Activated CD8-positive, alpha-beta memory T cell treated with anti-CD3 and anti-CD28 coated beads for 48 hours (primary cell): ENCODE results near the gene MAN1A2.

Source experiments
- DNase-seq, 3 experiments: peaks; one replicate each; pipeline ENCODE4 v3.0.0-alpha.2; 2020; ENCODE audit warnings: low read depth in 2 of 3, low spot score in 2 of 3

MAN1A2 gene

GRCh38 chr1:117481410-117481809 lies 114.2 kb downstream of the MAN1A2 start:
- no peak for DNase-seq

- no peak for DNase-seq
These were observed 126.7 kb downstream of the MAN1A2 start for GRCh38 chr1:117493906-117494305.

DNA sequence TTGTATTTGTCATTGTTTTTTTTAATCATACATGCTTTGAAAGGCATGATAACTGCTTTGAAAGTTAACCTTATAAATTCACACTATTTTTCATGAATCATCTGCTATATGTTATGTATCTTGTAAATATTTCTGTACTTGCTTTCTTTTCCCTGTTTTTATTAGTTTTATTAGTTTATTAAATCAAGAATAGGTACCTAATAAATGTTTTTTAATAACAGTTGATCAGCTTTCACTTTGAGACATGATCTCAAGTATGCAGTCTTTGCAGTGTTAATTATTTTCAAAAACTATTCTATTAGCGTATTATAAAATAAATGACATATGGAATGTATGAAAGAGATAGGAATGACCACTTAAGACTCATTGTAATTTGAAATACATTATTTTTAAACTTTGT lies 127.8 kb downstream of the MAN1A2 start:
- no peak for DNase-seq

- DNase-seq = no peak
These were observed 131.8 kb downstream of the MAN1A2 start for GRCh38 chr1:117499071-117499470.

DNA sequence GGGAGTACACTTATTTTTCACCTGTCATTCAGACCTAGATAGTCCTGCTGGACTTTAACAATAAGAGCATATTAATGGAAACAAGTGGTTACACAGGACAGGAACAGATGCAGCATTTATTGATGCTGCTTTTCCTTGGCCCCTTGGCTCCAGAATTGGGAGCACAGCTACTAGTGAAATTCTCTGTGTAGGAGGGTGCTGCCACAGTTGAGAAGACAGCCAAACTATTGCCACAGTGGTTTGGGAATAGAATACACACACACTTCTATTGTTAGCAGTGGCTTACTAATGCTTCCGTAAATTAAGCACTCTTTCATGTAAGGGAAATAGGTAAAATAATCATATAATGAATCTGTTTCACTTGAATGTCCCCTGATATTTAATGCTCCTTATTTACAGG lies 133.3 kb downstream of the MAN1A2 start:
- DNase-seq = no peak

DNA sequence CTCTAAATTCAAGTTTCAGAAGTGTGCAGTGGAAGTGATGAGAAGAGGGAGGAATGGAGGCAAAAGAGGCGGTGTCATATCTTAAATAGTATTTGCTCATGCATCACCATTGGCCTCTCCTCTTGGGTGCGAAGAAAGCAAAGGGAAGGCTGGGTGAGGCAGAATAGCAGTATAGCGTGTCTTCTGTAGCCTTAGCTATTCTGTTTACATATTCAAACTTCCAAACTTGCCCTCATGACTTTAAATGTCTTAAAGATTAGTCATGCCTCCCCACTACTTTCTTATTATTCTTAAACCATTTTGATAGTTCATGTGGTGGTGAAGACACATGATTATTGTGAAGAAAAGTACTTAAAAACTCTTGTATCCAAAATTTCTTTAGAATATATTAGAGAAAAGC lies 134.0 kb downstream of the MAN1A2 start:
- no peak for DNase-seq

DNA sequence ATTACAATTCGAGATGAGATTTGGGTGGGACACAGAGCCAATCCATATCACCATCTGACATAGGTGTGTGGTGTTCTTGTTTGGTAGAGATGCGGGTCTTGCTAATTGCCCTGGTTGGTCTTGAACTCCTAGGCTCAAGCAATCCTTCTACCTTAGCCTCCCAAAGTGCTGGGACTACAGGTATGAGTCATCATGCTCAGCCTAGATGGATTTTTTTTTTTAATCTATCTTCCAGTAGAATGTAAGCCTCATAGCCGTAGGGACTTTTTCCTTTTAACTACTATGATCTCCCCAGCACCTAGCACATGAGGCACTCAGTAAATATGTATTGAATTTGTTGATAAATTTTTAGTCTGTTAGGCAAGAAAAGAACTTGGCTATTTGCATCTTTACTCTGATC lies 144.0 kb downstream of the MAN1A2 start:
- DNase-seq = no peak

- no peak for DNase-seq
These were observed 145.6 kb downstream of the MAN1A2 start for GRCh38 chr1:117512728-117513321.

GRCh38 chr1:117523111-117523510 lies 155.9 kb downstream of the MAN1A2 start:
- no peak for DNase-seq

GRCh38 chr1:117527074-117527473 lies 159.8 kb downstream of the MAN1A2 start:
- no peak for DNase-seq

DNA sequence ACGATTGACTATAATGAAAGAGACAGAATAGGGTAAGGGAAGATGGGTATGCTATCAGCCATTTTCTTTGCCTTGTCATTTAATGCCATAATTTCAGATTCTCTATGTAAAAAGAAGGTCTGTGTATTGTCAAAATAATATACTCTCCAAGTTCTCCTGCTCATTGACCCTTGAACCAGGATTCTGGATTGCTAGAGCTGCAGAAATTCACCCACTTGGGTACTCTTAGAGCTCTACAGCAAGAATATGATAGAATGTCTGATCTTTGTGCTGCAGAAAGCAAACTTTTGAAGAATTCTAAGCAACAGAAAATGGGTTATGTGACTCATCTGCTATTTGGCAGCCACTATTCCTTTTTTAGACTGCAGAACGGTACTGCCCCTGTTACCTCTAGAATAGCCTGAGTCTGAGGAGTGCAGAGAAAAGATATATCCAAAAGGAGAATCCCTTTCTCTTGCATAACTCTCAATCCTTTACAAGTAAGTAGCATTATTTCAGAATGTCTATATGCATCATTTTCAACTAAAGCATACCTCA lies 160.4 kb downstream of the MAN1A2 start:
- no peak for DNase-seq

DNA sequence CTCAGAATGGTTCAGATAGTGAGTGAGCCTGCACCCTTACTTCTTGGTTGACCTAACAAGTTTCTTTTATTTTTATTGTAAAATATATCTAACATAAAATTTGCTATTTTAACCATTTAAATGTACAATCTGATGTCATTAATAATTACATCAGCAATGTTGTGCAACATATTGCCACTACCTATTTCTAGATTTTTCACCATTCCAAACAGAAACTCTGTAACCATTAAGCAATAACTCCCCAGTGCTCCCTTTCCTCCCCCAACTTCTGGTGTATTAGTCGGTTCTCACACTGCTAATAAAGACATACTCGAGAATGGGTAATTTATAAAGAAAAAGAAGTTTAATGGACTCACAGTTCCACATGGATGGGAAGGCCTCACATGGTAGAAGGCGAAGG lies 162.4 kb downstream of the MAN1A2 start:
- DNase-seq = no peak

- no peak for DNase-seq
These were observed 164.0 kb downstream of the MAN1A2 start for GRCh38 chr1:117531222-117531621.

GRCh38 chr1:117534995-117535467 lies 167.8 kb downstream of the MAN1A2 start:
- DNase-seq = no peak

- no peak for DNase-seq
These were observed 168.6 kb downstream of the MAN1A2 start for GRCh38 chr1:117535821-117536220.

DNA sequence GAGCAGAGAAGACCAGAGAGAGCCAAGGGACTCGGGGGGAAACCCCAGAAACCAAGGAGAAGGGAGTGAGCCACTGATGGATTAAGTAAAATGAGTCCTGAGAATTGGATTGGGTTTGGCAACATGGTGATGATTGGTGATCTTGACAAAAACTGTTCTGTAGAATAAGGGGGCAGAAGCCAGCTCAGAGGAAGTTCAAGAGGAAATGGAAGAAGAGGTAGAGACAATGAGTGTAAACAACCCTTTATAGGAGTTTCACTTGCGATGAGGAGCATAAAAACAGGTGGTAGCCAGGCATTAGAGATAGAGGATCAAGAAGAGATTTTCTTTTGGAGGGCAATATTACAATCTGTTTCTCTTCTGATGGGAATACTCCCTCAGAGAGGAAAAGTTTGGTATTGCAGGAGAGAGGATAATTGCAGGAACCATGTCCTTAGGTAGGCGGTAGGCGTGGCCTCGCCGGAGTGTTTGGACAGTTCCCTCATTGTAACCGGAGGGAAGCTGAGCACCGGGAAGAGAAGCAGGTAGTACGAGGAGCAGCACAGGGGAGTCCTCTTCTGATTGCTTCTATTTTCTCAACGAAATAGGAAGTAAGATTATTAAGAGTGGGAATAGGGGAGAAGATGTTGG lies 170.2 kb downstream of the MAN1A2 start:
- no peak for DNase-seq

DNA sequence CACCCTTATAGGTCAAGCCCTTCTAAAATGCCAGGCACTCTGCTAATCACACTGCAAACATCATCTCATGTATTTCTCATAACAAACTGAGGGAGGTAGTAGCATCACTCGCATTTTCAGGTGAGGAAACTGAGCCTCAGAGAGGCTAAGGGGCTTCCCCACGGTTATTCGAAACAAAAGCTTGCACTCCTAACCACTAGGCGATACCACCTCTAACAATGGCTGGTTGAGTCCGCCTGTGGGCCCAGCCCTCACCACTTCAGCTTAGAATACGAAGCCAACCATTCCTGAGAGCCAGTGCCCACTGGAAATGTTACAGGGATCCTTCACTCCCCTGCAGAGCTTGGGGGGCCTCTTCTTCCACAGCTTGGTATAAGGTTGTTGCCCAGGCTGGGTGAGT lies 173.3 kb downstream of the MAN1A2 start:
- no peak for DNase-seq

- no peak for DNase-seq
These were observed 173.8 kb downstream of the MAN1A2 start for GRCh38 chr1:117541003-117541402.

DNA sequence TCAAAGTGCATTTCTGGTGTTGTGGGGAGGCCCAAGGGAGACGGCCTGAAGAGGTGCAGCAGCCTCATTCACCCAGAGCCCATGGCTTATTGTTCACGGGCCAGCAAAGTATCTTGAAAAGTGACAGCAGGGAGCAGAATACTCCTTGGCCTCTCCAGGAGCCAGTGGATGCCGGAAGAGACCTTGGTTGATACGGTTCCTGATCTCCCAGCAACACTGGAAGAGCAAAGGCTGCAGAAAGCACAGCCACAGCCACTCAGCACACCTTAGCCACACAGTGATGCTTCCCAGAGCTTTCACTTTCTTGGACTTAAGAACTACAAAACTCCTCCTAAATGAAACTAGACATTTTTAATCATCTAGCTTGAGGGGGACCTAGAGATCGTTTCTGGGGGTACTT lies 174.3 kb downstream of the MAN1A2 start:
- DNase-seq = no peak

DNA sequence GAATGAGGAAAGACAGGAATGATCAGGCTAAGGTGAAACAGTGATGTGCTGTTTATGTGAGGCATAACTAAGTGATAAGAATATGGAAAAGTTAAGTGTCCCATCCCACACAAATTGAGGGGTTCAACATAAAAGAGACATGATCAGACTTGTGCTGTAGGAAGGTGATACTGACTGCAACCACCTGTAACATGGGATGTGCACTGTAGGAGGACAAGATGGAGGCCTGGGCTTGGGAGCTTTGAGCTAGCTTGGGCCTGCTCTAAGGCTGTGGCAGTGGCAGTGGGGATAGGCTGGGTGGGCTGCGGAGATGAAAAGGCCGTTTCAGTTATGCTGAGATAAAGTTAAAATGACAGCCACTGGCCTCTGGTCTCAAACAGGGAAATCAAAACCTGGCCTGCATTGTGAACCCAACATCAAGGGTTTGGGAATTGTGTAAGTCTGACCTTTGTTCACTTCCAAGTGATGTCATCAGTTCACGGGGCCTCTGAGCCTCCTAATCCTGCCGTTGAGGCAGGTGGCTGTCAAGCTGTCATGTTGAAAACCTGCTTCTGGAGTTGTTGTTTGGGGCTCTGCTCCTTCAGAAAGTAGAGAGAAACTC lies 177.4 kb downstream of the MAN1A2 start:
- DNase-seq = no peak

GRCh38 chr1:117546467-117546866 lies 179.2 kb downstream of the MAN1A2 start:
- no peak for DNase-seq

DNA sequence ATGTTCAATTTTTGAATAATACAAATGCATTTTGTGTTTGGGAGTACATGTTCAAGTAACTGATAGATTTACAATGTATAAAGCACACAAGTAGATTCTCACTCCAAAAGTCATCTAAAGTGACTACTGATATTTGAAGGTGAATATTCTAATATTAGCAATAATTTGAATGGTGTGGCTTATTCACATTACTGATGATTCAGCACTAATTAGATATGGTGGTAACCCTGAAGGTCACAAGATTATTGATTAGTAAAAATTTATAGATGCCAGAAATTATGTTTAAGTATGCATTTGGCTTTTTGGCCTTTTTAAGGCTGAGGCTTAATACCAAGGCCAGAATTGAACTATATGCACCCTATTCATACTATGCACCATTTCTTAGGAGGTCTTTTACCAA lies 186.2 kb downstream of the MAN1A2 start:
- DNase-seq = no peak
